Stromal cell of bone marrow (primary cell): ENCODE results near the gene GMIP.

Experiments used
- DNase-seq: peaks from one replicate; pipeline ENCODE4 v3.0.0-alpha.2; 2012; ENCODE audit warnings: low read depth

GMIP gene

DNA sequence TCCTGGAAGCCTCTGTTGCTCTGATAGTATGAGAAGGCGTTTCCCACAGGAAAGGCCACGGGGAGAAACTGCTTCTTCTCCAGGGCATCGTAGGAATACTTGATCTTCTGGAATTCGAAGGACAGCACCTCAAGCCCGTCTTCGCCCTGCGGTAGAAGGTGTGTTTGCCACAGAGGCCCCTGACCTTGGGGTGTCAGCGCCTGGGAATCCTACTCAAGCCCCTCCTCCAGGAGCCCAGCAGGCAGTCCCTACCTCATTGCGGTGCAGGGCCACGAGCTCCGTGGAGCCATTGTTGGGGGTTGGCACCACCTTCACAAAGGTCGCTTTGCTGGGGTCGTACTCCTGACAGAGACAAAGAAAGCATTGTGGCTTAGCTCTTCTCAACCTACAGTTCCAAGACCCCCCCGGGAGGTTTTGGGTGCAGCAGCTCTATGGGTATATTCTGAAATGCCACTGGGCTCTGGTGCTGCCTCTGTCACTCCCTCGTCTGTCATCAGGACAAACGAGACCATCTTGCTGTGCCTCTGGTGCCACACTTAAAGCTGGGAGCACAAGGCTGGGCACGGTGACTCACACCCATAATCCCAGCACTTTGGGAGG is 16.3 kb upstream of the GMIP start:
- DNase-seq = no peak

DNA sequence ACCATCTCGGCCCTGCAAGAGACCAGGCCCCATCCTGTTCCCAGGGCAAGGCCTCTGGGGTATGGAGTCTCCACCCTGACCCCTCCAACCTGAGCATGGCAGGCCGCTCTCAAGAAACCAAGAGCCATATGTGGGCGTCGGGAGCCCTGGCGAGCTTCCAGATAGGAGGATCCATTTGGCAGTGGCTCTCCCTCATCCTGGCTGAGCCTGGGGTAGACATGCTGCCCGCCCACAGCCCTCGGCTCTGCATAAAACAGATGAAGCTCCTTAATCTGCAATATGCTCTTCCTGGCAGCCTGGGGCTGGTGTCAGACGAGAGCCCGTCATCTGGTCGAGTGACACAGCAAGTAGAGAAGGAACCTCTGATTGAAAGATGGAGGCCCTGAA is 13.9 kb upstream of the GMIP start:
- DNase-seq = no peak

DNA sequence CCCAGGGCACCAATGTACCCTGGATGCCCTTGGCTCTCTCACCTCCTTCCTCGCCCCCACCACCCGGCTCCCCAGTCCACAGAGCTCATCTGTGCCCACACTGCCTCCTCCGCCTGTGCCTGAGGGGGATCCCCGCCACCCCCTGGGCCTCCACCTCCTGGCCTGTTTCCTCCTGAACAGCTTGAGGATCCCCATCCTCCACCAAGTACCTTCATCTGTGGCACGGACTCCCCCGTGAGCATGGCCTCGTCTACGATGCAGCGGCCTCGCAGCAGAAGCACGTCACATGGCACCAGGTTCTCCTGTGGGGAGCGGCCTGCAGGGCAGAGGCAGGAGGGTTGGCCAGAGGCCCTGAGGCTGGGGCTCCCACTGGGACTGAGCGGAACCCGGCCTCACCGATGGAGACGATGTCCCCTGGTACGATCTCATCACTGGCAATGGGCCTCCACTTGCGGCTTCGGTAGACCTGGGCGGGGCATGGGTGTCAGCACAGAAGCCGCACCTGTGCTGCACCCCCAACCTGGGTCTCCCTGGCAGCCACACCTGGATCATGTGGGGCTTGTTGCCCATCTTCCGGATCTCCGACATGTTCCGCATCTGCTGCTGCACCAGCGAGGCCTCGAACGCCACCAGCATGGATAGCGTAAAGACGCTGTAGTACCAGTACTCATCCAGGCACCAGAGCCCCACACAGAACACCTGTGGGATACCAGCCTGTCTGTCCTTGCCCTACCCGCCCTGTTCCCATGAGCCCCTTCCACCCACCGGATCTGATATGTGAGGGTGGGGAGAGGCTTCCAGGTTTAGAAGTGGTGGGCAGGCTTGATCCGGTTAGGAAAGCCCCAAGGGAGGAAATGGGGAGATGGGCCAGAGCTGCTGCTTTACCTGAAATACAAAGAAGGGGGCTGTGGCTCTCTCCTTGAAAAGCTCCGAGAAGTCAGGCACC is 13.3 kb upstream of the GMIP start:
- no peak for DNase-seq

DNA sequence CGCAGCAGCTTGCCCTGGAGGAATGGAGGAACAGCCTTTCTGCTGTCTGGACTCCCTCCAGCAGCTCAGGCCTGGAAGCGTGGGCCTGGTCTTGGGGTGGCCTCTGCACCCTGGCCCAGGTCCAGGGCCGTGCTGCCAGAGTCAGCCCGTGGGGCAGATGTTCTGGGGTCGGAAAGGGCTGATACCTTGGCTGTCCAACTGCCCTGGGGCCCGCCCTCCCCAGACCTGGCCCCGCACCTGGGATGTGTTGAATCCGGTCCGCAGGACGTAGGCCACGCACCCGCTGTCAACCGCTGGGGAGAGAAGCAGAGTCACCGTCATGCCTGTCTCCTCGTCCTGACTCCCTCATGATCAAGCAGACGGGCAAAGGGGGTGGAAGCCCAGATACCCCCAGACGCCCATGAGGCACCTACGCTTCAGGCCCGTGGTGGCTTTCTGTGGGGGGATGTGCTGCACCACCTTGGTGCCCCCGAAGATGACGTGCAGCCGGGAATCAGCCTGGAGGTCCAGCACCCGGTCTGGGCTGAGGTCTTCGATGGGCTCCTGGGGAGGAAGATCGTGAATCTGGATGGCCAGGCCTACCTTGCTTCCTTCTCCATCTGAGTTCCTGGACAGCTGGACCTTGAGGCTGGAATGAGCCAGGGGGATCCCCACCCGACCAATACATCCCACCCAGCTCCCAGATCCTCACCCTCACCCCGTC is 12.3 kb upstream of the GMIP start:
- DNase-seq = no peak

DNA sequence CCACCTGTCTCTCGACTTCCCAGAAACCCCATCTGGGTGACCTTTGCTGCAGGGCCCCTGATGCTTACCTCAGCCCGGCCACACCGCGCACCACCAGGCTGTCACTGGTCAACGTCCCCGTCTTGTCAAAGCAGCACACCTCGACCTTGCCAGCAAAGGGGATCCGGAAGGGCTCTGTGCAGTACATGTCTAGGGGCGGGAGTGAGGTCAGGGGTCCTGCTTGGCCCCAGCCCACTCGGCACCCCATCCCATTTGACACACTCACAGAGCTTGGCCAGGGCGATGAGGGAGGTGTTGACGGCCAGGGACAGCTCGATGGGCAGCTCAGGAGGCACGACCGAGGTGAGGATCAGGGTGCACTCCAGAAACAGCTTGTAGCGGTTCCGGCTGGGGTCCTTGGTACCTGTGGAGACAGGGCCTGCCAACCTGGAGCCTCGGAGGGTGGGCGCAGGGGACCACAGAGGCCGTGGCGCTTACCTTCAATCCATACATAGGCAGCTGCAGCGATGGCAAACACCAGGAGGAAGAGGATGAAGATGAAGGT is 11.7 kb upstream of the GMIP start:
- DNase-seq = no peak

DNA sequence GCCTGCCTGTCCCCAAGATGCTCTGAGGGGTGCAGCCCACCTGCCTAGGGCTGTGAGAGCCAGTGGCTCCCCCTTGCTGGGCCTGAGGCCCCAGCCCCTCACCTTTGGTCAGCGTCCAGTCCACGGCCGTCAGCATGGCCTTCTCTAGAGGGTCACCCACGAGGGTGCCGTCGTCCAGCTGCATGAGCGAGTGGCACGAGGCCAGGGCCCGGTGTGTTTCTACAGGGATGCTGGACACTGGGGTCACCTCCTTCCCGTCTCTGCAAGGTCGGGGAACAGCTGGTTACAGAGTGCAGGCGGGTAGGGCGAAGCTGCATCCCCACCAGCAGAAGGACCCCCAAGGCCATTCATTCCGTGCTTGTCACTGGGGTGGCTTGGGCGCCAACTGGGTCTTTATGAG is 11.0 kb upstream of the GMIP start:
- DNase-seq = no peak

DNA sequence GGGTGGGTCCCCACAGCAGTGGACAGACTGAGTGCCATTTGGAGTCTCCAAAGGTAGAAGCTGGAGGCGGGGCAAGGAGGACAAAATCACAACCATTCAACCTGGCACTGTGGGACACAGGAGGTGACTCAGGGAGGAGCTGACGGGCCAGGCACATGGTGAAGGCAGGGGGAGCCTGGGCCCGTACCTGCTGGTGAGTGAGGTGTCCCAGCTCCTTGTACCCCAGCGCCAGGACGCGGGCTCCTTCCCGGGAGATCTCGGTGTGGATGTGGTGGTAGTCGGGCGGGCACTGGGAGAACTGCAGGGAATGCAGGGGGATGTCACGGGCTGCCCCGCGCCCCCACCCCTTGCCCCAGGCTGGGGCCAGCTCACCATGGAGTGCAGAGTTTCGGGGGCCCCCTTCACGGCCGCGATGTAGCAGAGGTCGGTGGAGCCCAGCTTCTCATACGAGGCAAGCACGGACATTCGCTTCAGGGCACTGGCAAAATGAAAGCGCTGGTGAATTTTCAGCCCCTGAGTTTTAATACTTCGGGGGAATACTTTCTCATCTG is 10.2 kb upstream of the GMIP start:
- no peak for DNase-seq

DNA sequence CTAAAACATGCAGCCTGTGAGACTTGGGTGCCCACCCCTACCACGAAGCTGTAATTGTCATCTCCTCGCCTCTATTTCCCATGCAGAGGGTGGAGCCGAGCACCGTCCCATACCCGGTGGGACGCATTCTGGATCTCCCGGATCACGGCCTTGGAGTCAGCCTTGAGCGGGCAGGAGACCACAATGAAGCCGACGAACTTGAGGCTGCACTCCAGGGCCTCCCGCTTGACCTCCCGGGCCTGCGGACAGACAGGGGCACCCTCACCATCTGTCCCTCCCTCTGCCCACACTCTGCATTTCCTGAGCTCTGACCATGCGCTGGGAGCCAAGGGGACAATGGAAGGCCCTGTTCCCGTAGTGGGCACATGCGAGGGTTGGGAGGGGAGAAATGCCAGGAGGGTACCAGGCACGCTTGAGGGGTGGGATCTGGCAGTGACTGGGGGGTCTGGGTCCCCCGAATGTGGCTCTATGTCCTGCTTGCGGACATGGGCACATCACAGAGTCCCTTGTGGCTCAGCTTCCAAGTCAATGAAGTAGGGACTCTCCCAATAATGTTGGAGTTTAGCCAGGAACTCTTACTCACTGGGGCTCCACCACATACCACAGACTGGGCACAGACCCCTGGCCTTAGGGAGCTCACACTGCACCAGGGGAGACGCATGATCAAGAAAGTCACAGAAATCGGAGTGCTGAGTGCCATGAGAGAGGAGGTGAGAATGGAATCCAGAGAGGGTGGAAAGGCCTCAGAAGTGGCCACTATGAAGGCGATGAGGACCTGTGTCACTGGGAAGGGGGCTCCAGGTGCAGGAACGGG is 9.2 kb upstream of the GMIP start:
- DNase-seq = no peak

DNA sequence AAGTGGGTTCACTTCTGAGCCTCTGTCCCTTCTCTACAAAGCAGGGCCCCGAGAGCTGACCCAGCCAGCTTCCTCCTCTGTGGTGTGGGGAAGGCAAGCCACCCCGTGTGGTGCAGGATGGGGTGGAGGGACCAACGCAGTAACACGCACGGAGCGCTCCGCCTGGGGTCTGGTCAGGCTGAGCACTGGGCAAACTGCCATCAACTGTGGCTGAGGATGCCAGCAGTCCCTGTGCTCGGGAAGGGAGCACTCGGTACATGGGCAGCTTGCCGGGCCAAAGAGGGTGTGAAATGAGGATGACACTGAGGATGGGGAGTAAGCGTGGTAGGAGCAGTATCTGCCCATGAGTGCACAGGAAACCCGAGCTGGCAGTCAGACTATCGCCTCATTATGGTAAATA is 7.6 kb upstream of the GMIP start:
- no peak for DNase-seq

DNA sequence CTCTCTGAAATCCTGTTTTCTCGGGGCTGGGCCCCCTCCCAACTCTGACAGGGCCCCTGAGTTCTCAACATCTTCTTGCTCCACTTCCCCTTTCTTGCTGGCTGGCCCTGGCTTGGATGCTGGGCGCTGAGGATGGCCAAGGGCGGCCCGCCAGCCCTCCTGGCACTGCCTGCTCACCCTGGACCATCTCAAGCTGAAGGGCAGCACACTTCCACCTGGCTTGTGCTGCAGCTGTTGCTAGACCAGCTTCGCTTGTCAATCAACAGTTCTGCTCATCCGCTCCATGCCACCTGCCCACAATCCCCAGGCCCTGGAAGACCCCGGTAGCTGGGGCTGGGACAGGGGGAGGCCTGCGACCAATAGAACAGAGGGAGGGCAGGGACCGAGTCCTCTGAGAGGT is 6.9 kb upstream of the GMIP start:
- no peak for DNase-seq

DNA sequence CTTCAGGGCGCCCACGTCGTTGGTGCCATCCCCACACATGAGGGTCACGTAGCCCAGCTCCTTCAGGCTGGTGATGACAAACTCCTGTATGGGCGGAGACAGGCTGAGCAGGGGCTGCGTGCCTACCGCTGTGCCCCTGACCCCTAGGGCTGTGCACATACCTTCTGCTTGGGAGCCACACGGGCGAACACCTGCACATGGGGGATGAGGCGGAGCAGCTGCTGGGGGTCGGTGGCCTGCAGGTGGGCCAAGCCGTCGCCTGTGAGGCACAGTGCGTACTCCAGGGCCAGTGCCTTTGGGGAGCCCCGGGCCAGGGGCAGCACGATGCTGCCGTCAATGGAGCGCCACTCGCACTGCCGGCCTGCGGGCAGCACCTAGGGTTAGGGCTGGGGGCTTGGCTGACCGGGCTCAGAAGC is 6.1 kb upstream of the GMIP start:
- DNase-seq = no peak

DNA sequence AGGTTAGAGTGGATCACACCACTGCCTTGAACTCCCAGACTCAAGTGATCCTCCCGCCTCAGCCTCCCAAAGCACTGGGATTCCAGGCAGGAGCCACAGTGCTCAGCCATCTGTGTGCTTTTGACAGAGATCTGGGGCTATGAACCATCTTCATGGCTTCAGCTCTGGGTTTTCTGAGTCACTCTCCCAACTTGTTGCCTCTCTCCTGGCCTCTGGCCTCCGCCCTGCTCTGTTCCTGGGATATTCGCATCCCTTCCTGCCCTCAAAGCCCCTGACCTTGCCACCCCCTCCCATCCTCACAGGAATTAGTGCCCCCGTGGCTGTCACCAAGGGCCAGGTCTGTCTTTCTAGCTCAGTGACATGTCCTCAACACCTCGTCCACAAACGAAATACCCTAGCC is 5.7 kb upstream of the GMIP start:
- DNase-seq = no peak

DNA sequence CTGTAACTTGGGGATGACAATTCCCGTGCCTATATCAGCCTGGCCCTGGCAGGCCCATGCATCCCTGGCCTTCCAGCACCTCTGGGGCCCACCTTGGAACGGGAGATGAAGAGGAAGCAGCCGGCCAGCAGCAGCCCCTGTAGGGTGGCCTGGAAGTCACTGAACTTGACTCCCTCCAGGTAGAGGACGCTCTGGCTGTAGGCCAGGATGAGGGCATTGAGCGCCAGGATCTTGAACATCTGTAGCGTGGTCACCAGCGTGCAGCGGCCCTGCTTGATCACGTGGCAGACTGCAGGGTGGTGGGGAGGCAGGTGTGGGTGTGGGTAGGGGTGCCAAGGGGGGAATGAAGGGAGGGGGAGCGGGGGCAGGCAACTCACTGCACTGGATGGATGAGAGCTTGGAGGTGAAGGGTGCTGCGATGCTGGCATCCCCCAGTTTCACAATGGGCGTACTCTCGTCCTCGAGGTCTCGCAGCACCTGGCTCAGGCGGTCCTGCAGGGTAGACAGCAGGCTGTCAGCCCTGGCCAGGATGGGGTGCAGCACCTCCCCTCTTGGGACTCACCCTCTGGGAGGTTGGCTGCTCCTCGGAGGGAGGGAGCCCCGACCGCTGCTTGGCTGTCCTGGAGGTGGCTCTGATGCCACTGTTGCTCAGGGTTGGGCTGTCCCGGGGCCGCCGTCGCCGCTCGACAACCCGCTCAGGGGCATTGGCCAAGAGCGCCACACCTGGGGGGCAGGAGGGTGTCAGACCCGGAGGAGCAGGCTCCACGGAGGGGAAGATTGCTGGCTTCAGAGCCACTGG is 3.8 kb upstream of the GMIP start:
- DNase-seq = no peak

DNA sequence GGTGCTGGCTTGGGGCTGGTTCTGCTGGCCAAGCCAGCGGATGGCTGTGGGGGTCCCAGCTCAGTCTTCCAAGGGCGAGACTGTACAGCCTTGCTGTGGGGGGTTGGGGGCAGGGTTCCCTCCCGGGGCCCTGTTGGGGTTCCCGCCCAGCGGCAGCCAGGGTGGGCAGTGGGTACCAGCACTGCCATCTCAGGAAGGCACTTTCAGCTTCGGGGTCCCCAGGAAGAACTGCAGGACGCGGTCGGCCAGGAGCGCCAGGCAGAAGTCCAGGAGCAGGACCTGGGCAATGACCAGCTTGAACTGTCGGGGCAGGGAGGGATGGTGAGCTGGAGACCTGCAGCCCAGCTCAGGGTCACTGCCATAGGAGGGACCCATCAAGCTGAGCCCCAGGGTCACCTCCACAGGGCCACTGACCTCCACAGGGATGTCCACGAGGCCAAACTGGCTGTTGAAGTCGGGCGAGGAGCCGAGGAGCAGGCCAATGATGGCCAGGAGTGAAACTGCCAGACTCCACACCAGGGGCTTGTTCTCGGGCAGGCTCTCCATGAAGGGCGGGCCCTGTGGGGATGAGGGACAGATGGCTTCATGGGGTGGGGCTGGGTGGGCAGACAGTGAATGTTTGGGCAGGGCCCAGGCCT is 1.9 kb upstream of the GMIP start:
- no peak for DNase-seq

DNA sequence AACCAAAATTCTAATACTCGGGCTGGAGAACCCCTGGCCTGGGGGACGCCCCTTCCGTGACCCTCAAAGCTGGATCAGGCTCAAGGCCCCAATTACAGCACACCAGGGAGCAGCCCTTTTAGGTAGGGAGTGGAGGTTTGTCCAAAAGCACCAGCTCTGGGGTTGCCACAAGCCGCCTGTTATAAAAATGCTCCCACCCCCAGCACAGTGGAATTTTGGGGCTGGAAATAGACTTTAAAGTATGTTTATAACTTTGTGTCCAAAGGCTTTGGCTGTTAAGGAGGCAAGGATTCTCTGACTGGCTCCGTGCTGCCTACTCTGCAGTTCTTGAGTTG is 564 bp upstream of the GMIP start:
- no peak for DNase-seq

DNA sequence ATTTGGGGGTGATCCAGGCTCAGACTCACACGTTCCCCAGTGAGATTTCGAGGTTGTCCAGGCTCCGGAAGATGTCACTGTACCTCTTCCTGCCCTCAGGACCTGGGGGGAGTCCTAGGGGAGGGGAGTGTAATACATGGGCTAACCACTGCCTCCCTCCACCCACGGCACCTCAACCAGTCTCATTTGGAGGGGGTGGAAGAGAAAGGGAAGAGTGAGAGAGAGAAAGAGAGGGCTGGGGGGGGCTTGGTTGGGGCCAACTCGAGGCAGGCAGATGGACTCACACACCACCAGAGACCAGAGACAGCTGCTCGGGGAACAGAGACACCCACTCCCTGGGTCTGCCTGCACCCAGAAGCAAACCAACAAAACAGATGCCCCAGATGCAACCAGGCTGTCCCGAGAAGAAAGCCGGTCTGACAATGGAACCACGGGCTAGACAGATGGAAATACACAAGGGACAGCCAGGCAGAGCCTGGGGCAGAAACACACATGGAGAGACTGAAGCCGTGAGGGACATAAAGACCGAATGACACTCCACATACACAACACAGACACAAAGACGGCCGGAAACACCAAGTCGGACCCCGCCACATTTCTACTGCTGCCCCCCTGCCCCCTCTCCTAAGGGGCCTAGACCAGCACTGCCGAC is 825 bp downstream of the GMIP start:
- no peak for DNase-seq

DNA sequence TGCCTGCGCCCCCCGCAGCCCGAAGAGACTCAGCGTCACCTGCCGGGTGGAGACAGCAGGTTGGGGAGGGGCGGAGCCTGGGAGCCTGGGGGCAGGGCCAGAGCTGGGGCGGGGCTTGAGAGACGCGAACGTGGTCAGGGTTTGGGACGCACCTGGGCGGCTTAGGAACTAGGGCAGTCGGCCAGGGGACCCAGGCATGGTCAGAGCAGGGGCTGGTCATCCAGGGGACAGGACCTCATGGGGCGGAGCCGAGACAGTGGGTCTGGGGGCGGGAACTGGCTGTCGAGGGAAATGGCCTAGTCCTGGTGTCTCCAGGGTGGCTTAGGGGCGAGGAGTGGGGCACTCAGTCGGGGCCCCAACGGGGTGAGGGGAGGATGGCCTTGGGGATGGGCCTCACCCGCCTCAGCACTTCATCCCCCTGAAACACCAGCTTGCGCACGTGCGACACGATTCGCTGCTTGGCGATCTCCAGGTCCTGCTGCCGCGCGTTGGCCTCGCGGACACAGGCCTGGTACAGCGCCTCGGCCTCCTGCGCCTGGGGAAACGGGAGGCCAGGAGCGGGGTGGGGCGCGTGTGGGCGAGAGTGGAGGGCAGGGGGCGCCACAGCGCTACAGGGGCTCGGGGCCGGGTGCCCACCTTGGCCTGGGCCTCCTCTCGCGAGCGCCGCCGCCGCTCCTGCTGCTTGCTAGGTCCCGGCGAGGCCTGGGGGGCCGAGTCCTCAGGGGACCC is 5.8 kb downstream of the GMIP start:
- no peak for DNase-seq

DNA sequence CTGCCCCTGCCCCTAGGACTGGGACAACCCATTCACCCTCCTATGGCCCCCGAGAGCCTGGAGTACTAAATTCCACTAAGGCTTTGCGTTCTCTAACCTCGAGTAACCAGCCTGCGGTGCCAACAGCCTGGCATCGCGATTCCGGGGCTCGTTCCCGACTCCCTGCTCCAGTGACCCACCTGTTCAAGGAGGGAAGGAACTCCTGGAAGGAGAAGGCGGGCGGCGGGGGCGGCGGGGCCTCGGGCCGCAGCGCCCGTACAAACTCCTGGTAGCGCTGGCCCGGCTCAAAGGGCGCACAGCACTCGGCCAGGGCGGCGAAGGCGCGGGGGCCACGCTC is 6.3 kb downstream of the GMIP start:
- no peak for DNase-seq

DNA sequence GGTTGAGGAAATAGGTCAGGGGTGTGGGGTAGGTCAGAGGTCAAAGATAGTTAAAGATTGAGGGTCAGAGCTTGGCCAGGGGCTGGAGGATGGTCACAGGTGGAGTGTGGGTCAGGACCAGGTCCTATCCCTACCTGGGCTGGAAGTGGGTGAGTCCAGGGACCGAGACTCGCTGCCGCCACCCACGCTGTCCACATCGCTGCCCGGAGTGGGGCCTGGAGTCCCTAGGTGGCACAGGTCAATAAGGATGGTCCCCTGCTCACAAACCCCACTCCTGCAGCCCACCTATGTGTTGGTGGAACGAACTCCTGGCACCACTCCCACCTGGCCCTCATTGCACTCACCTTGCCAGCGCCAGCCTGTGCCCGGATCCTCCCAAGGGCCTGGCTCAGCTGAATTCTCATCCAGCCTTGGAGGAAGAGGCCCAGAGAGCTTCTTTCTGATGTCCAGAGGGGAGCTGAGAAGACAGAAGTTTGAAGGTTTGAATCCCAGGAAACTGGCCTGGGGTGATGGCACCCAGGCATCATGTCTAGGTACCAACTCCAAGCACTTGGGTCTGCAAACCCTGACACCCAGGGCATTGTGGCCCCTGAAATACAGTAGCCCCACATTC is 6.8 kb downstream of the GMIP start:
- no peak for DNase-seq
